ENCODE results near the gene JPT2. TPM values are rescaled to one million over a fixed set of nuclear protein-coding genes. Genes with fewer than 3 reads are reported as not detected.

The JPT2 gene, protein sequence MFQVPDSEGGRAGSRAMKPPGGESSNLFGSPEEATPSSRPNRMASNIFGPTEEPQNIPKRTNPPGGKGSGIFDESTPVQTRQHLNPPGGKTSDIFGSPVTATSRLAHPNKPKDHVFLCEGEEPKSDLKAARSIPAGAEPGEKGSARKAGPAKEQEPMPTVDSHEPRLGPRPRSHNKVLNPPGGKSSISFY
- total RNA-seq (10 to 100 TPM; 18.5 to 38.3 (median 25.3) TPM), polyA plus RNA-seq (11.9 TPM)
- long read RNA-seq, donor 1, partial matches to known transcripts = 0 of 9 reads
- long read RNA-seq, donor 1, other reads (novel, unspliced or antisense) = 7 of 9 reads
- long read RNA-seq, donor 2, transcript JPT2-201 (5 exons, 3,718 nt) = major isoform, 5 of 10 reads
- long read RNA-seq, donor 2, partial matches to known transcripts = 0 of 10 reads
- long read RNA-seq, donor 2, other reads (novel, unspliced or antisense) = 5 of 10 reads
- long read RNA-seq, donor 3, partial matches to known transcripts = 0 of 24 reads
- long read RNA-seq, donor 3, other reads (novel, unspliced or antisense) = 23 of 24 reads
- long read RNA-seq, donor 4, partial matches to known transcripts = 0 of 4 reads
- long read RNA-seq, donor 4, other reads (novel, unspliced or antisense) = 3 of 4 reads

DNA sequence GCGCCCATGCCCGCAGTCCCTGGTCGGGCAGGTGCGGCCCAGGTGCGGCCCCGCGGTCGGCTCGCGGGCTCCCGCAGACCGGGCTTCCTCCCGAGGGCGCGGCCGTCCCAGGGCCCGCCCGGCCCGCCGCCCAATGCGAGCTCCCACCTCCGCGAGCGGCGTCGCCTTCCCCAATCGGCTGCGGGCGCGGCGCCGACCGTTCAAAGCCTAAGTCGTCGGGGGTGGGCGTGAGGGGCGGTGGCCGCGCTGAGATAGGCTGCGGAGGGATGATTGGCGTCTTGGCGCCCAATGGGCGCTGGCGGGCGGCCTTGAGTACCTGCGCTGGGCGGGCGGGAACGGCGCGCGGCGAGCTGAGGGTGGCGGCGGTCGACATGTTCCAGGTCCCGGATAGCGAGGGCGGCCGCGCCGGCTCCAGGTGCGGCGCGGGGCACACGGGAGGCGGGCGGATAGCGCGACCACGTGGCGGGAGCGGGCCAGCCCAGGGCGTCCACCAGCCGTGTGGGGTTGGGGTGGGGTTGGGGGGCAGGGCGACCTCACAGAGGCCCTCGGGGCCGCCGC is at the start of gene JPT2:
TSS of gene JPT2 (plus strand) at position 338 of the 558 bp plus-strand sequence. CDS start at position 372, 34 bp downstream.
- intact Hi-C loops (cut with DNase I) = no loop called here
- under 1% methylated on average over 79 of the region's 79 CpGs for WGBS
- H3K9me3 ChIP-seq (ENCODE audit: control insufficient read depth, low read length) = no peaks in the 10 kb centered on the region

DNA sequence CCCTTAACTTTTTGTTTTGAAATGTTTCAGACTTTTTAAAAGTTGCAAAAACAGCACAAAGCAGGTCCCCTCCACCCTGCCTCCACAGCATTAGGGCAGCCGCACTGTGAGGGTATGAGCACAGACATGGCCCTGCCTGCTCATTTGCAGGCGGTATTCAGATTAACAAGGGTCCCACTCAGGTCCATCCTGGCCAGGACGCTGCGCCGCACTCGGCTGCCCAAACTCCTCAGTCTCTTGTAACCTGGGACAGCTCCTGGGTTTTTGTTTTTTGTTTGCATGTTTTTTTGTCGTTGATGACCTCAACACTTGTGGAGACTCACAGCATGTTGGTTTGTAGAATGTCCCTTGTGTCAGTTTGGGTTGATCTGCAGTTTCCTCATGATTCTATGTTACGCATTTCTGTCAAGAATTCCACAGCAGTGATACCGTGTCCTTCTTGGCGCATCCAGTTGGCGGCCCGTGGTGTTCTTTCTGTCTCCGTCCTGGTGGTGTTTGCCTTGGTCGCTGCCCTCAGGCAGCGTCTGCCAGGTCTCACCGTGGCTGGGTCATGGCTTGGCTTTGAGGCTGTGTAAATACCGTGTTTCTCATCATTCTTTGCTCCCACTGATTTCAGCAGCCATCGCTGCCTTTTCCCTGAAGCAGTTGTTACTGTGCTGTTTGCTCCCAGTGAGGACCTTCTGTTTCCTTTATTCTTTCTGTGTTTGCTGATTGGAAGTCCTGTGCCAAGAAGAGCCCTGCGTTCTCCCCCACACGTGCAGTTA is 47.4 kb upstream of the JPT2 start:
- DNase-seq (no peak), ATAC-seq (no peak)
- WGBS = 85% methylated on average over 20 of the region's 20 CpGs
- no peak overlapping the region for H3K27ac ChIP-seq (ENCODE audit: low read length)
- no peaks in the 10 kb centered on the region for H3K27me3 ChIP-seq (ENCODE audit: control insufficient read depth, insufficient read depth)
- no peaks in the 10 kb centered on the region for H3K9me3 ChIP-seq (ENCODE audit: control insufficient read depth, low read length)
- peaks cover 3% of the 10 kb centered on the region for H3K4me1 ChIP-seq (ENCODE audit: control insufficient read depth, insufficient read depth, low read length)
- intact Hi-C loops (cut with DNase I) = no loop called here
- no peak overlapping the region for H3K4me3 ChIP-seq (ENCODE audit: low read length)

More for the DNA sequence above, at the start of gene JPT2:
- no peaks in the 10 kb centered on the region for H3K27me3 ChIP-seq (ENCODE audit: control insufficient read depth, insufficient read depth)
- DNase-seq (peak; percentile 98 to 100 (median 98)), ATAC-seq (peak; percentile 98)
- H3K4me1 ChIP-seq (ENCODE audit: control insufficient read depth, insufficient read depth, low read length) = no peaks in the 10 kb centered on the region
- H3K27ac ChIP-seq (ENCODE audit: low read length) = no peak within 1 kb of the TSS
- peak within 1 kb of the TSS; percentile 81 for H3K4me3 ChIP-seq (ENCODE audit: low read length)

DNA sequence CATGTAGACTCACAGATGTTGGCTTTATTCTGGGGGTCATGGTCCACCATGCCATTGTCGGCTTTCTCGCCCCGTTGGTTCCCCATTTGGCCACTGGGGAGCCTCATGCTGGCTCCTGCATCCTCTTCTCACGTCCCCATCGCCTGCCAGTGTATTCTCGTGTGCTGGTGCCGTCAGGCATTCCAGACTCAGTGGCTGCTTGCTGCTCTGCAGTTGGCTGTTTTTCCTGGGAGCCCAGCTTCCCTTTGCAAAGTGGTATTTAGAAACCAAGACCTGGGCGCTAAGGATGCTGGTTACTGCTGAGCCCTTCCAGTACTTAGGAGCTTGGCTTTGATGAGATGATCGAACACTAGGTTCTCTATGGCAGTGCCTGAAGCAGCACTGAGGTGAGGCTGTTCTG is 46.8 kb upstream of the JPT2 start:
- H3K4me1 ChIP-seq (ENCODE audit: control insufficient read depth, insufficient read depth, low read length) = no peaks in the 10 kb centered on the region
- H3K27ac ChIP-seq (ENCODE audit: low read length) = no peak overlapping the region
- H3K27me3 ChIP-seq (ENCODE audit: control insufficient read depth, insufficient read depth) = no peaks in the 10 kb centered on the region
- DNase-seq = no peak
- no peak overlapping the region for H3K4me3 ChIP-seq (ENCODE audit: low read length)
- 82% methylated on average over 9 of the region's 9 CpGs for WGBS
- intact Hi-C loops (cut with DNase I) = no loop called here
- H3K9me3 ChIP-seq (ENCODE audit: control insufficient read depth, low read length) = no peaks in the 10 kb centered on the region
- no peak for ATAC-seq

DNA sequence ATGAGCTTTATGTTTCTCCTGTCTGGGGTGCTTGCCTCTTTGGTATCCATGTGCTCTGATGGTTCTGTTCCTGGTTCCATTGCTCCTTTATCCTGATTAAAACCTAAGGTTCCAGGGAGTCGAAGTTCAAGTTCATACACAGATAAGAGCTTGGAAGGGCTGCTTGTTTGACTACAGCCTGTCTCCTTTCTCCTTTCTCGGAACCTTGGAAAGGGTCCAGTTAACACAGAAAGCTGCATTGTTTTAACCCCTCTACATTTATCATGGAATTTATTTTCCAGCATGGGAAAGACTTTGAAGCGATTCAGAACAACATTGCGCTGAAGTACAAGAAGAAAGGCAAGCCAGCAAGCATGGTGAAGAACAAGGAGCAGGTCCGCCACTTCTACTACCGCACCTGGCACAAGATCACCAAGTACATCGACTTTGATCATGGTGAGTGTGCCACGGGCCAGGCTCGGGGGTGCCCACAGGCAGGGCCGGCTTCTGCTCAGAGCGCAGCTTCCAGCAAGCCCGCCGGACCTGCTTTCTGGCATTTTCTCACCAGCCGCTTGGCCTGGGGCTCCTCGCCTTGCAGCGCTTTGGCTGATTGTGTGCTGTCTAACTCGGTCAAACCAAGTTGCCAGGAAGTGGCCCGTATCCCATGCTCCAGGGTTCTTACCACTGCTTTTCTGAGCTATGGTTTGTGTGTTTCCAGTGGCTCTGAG is 46.0 kb upstream of the JPT2 start:
- H3K4me1 ChIP-seq (ENCODE audit: control insufficient read depth, insufficient read depth, low read length) = no peaks in the 10 kb centered on the region
- no peak overlapping the region for H3K4me3 ChIP-seq (ENCODE audit: low read length)
- no peak overlapping the region for H3K27ac ChIP-seq (ENCODE audit: low read length)
- peak in 1 of 3 donors; percentile 44 for DNase-seq
- intact Hi-C loops (cut with DNase I) = no loop called here
- H3K9me3 ChIP-seq (ENCODE audit: control insufficient read depth, low read length) = no peaks in the 10 kb centered on the region
- ATAC-seq = peak; percentile 17 to 74
- no peaks in the 10 kb centered on the region for H3K27me3 ChIP-seq (ENCODE audit: control insufficient read depth, insufficient read depth)
- WGBS = 77% methylated on average over 18 of the region's 18 CpGs

DNA sequence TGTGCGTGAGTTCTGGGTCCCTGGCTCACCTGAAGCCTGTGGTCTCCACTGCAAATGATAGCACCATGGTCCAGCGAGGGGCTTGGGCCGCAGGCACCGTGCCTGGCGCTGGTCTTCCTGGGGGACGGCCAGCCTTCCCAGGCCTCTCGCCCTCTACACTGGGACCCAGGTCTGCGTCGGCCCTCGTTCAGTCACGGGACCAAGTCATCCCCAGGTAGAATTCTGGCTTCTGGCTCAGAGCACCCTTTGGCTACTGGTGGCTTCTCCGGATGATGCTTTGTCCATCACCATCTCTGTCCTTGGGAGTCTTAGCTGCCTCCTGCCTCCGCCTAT is 45.5 kb upstream of the JPT2 start:
- Histone ChIP-seq H3K9me3 (ENCODE audit: control insufficient read depth, low read length) (no peaks in the 10 kb centered on the region), H3K4me3 (ENCODE audit: low read length) (no peak overlapping the region), H3K27me3 (ENCODE audit: control insufficient read depth, insufficient read depth) (no peaks in the 10 kb centered on the region), H3K4me1 (ENCODE audit: control insufficient read depth, insufficient read depth, low read length) (no peaks in the 10 kb centered on the region), H3K27ac (ENCODE audit: low read length) (no peak overlapping the region)
- 94% methylated on average over 13 of the region's 13 CpGs for WGBS
- ATAC-seq (peak; percentile 6 to 24), DNase-seq (peak in 1 of 3 donors; percentile 51)
- intact Hi-C loops (cut with DNase I) = no loop called here

DNA sequence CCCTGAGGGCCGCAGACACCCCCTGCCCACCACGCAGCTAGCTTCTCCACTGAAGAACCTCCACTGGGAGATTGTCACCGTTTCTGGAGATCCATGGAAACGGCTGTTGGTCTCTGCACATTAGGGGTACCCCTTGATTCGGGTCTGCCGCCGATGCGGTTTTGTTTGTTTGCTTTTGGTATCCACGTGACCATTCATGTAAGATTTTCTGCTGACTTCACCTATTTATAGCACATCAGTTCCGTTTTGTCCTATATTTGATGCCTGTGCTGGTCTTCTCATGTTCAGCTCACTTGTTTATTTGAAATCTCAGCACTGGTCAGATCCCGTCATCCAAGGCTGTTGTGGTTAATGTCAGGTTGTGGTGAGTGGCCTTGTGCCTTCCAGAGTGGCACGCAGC is 44.8 kb upstream of the JPT2 start:
- ATAC-seq (no peak), DNase-seq (no peak)
- intact Hi-C loops (cut with DNase I) = no loop called here
- Histone ChIP-seq H3K4me1 (ENCODE audit: control insufficient read depth, insufficient read depth, low read length) (no peaks in the 10 kb centered on the region), H3K9me3 (ENCODE audit: control insufficient read depth, low read length) (no peaks in the 10 kb centered on the region), H3K27ac (ENCODE audit: low read length) (no peak overlapping the region), H3K4me3 (ENCODE audit: low read length) (no peak overlapping the region), H3K27me3 (ENCODE audit: control insufficient read depth, insufficient read depth) (no peaks in the 10 kb centered on the region)
- 92% methylated on average over 12 of the region's 12 CpGs for WGBS

DNA sequence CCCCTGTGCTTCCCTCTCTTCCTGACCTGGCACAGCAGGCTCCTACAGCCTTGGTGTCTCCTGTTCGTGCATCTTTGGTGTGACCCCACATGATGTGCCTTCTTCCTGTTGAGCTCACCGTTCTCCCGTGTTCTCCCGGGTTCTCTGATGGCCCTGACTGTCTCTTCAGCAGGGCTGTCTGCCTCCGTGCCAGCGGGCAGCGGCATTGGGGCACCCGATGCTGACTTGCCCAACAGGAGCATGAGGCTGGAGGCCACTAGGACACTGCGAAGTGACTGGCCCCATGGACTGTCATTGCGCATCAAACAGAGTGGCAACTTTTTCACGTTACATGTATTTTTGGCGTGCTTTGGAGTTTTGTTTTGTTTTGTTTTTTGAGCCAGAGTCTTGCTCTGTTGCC is 43.5 kb upstream of the JPT2 start:
- intact Hi-C loops (cut with DNase I) = no loop called here
- ATAC-seq = no peak

DNA sequence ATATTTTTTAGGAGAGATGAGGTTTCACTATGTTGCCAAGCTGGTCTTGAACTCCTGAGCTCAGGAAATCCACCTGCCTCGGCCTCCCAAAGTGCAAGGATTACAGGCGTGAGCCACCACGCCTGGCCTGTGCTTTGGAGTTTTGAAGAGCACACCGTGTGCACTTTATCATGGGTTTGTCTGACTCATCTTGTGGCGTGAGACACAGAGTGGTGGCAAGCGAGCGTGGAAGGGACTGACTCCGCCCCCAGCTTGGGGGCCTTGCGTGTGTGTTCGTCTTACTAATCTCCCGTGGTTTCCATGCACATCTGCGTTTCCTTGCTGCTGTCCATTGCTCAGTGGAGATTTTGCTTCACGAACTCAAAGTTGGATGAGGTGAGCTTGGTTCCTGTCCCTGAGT is 43.0 kb upstream of the JPT2 start:
- no peaks in the 10 kb centered on the region for H3K27me3 ChIP-seq (ENCODE audit: control insufficient read depth, insufficient read depth)
- ATAC-seq (no peak), DNase-seq (no peak)
- no peak overlapping the region for H3K4me3 ChIP-seq (ENCODE audit: low read length)
- WGBS = 92% methylated on average over 13 of the region's 13 CpGs
- no peaks in the 10 kb centered on the region for H3K9me3 ChIP-seq (ENCODE audit: control insufficient read depth, low read length)
- intact Hi-C loops (cut with DNase I) = no loop called here
- H3K27ac ChIP-seq (ENCODE audit: low read length) = no peak overlapping the region
- H3K4me1 ChIP-seq (ENCODE audit: control insufficient read depth, insufficient read depth, low read length) = no peaks in the 10 kb centered on the region

More for the DNA sequence above, 43.5 kb upstream of the JPT2 start:
- no peak for DNase-seq
- H3K9me3 ChIP-seq (ENCODE audit: control insufficient read depth, low read length) = no peaks in the 10 kb centered on the region
- H3K4me1 ChIP-seq (ENCODE audit: control insufficient read depth, insufficient read depth, low read length) = no peaks in the 10 kb centered on the region
- WGBS = 94% methylated on average over 12 of the region's 12 CpGs
- H3K27me3 ChIP-seq (ENCODE audit: control insufficient read depth, insufficient read depth) = no peaks in the 10 kb centered on the region
- no peak overlapping the region for H3K4me3 ChIP-seq (ENCODE audit: low read length)
- no peak overlapping the region for H3K27ac ChIP-seq (ENCODE audit: low read length)

DNA sequence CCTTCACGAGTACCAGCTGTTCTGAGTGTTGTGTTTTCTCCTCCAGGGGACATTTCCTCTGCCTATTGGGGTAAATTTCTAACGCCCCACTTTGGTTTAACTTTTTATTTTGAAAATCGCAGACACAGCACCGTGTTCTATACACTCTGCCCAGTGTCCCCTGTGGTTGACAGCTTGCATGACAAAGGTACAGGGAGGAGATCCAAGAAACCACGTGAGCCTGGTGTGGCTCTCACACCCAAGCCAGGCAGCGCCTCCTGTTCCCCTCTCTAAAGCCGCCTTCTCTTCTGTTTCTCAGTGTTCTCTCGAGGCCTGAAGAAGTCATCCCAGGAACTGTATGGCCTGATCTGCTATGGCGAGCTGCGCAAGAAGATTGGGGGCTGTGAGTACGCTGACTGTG is 40.6 kb upstream of the JPT2 start:
- intact Hi-C loops (cut with DNase I) = no loop called here
- no peaks in the 10 kb centered on the region for H3K27me3 ChIP-seq (ENCODE audit: control insufficient read depth, insufficient read depth)
- no peak for DNase-seq
- H3K9me3 ChIP-seq (ENCODE audit: control insufficient read depth, low read length) = no peaks in the 10 kb centered on the region
- no peaks in the 10 kb centered on the region for H3K4me1 ChIP-seq (ENCODE audit: control insufficient read depth, insufficient read depth, low read length)
- H3K4me3 ChIP-seq (ENCODE audit: low read length) = no peak overlapping the region
- WGBS = 88% methylated on average over 11 of the region's 11 CpGs
- no peak for ATAC-seq
- H3K27ac ChIP-seq (ENCODE audit: low read length) = no peak overlapping the region

DNA sequence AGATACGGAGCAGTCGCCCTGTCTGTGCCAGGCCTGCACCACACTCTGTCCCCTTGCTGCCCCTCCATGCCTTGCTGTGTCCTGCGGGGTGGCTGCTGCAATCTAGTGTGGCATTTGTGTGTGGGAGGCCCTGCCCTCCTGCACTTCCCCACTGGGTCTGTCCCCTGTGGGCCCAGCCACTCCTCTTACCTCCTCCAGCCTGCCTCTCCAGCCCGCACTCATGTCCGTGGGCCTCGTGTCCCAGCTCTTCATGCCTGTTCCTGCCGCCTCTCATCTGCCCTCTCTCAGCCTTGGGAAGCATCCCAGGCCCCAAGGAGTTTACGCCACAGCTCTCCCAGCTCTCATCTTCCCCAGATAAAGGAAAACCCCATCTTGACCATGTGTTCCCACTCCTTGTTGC is 39.3 kb upstream of the JPT2 start:
- DNase-seq (no peak), ATAC-seq (no peak)
- no peaks in the 10 kb centered on the region for H3K27me3 ChIP-seq (ENCODE audit: control insufficient read depth, insufficient read depth)
- H3K4me1 ChIP-seq (ENCODE audit: control insufficient read depth, insufficient read depth, low read length) = no peaks in the 10 kb centered on the region
- no peaks in the 10 kb centered on the region for H3K9me3 ChIP-seq (ENCODE audit: control insufficient read depth, low read length)
- WGBS = 92% methylated on average over 8 of the region's 8 CpGs
- no peak overlapping the region for H3K27ac ChIP-seq (ENCODE audit: low read length)
- intact Hi-C loops (cut with DNase I) = no loop called here
- no peak overlapping the region for H3K4me3 ChIP-seq (ENCODE audit: low read length)
